ENCODE results near the gene CTIF. TPM values are rescaled to one million over a fixed set of nuclear protein-coding genes. Genes with fewer than 3 reads are reported as not detected.

CTIF gene
- total RNA-seq, 1 donor from 2014 or later: 48.5 TPM

DNA sequence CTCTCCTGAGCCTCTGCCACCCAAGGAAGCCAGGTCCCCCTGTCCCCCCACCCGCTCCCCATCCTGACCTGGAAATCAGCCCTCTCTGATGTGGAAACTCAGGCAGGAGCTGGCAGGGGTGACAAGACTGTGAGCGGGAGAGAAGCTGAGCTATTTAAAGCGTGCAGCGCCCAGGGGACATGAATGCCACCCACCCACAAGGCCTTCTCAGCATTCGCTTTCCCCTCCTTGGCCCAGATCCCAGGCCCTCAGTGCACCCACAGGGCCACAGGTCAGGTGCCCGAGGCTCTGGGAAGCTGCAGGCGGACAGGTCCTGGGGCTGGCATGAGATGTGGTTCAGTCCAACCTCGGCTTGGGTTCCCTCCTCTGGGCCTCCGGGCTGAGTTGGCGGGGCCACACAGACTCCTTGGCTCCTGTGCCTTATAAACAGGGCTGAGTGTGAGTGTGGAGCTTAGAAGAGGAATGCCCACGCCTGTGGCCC lies 243.6 kb downstream of the CTIF start:
- no peaks in the 10 kb centered on the region for H3K27me3 Mint-ChIP-seq
- no peaks in the 10 kb centered on the region for H3K36me3 Mint-ChIP-seq
- peaks cover 56% of the 10 kb centered on the region for H3K4me1 Mint-ChIP-seq (ENCODE audit: unreplicated experiment)
- H3K9me3 Mint-ChIP-seq: no peaks in the 10 kb centered on the region
- no peak overlapping the region for H3K27ac Mint-ChIP-seq
- TF ChIP-seq, protein P1, sequence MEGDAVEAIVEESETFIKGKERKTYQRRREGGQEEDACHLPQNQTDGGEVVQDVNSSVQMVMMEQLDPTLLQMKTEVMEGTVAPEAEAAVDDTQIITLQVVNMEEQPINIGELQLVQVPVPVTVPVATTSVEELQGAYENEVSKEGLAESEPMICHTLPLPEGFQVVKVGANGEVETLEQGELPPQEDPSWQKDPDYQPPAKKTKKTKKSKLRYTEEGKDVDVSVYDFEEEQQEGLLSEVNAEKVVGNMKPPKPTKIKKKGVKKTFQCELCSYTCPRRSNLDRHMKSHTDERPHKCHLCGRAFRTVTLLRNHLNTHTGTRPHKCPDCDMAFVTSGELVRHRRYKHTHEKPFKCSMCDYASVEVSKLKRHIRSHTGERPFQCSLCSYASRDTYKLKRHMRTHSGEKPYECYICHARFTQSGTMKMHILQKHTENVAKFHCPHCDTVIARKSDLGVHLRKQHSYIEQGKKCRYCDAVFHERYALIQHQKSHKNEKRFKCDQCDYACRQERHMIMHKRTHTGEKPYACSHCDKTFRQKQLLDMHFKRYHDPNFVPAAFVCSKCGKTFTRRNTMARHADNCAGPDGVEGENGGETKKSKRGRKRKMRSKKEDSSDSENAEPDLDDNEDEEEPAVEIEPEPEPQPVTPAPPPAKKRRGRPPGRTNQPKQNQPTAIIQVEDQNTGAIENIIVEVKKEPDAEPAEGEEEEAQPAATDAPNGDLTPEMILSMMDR (conservative IDR thresholded peaks at IDR 0.05): no peak
- no peak overlapping the region for H3K4me3 Mint-ChIP-seq
- no peak for DNase-seq (ENCODE audit: extremely low spot score, unreplicated experiment)

DNA sequence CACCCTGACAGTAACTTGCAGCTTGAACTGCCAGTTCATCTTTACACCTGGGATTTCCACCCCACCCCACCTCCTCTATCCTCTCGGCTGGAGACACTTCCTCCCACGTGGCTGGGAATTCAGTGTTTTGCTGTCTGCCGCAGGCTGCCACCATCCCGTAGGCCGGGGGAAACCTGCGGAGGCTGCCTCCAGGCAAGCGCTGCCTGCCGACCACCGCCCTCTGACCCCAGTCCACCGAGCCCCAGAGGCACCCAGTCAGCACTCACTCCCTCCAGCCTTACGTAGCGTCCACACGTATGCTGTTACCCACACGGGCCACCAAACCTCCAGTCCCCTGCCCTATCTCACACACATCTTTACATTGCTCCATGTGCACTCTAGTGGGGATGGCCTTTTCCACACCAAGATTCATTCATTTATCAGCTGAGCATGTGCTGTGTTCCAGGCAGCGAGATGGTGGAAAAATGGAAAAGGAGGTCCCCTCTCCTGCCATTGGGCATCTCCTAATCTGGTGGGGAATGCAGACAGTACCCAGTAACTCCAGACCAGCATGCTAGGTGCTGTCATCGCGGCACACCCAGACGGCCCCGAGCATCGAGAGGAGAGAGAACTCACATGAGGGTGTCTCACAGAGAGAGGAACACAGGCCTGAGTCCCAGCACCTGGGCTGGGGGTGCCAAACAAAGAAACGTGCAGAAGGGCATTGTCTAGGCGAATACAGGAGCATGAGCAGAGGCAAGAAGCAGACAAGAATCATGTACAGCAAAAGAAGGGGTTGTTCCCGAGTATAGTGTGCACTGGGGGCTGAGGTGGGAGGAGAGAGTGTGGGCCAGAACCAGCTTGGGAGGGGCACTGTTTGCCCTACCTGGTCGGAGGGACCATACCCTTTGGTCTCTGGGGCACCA lies 245.0 kb downstream of the CTIF start:
- DNase-seq (ENCODE audit: extremely low spot score, unreplicated experiment): no peak
- Mint-ChIP-seq H3K27me3 (no peaks in the 10 kb centered on the region), H3K4me3 (no peak overlapping the region), H3K36me3 (no peaks in the 10 kb centered on the region), H3K9me3 (no peaks in the 10 kb centered on the region), H3K4me1 (ENCODE audit: unreplicated experiment) (peaks cover 48% of the 10 kb centered on the region), H3K27ac (no peak overlapping the region)
- TF ChIP-seq, protein P1 (conservative IDR thresholded peaks at IDR 0.05): no peak

DNA sequence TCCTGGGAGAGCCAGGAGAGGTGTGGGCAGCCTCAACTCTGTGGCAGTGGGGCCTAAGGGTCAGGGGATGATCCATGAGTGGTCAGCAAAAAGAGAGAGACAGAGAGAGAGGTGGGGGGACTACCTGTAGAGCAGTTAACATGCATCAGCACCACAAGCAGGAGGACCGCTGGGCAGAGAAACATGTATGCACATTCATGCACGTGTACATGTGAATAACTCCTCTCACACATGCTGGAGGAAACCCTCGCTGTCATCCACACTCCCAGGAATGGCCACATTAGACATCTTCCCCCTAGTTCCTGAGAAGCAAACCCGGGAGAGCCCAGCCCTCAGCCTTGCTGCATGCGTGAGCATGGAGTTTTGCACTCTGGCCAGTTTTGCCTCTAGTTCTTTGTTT lies 245.8 kb downstream of the CTIF start:
- Mint-ChIP-seq H3K27me3 (no peaks in the 10 kb centered on the region), H3K9me3 (no peaks in the 10 kb centered on the region), H3K4me1 (ENCODE audit: unreplicated experiment) (peaks cover 45% of the 10 kb centered on the region), H3K27ac (peak overlapping the region; percentile 52), H3K36me3 (peaks cover 5% of the 10 kb centered on the region), H3K4me3 (no peak overlapping the region)
- DNase-seq (ENCODE audit: extremely low spot score, unreplicated experiment): no peak
- TF ChIP-seq, protein P1 (conservative IDR thresholded peaks at IDR 0.05): no peak

DNA sequence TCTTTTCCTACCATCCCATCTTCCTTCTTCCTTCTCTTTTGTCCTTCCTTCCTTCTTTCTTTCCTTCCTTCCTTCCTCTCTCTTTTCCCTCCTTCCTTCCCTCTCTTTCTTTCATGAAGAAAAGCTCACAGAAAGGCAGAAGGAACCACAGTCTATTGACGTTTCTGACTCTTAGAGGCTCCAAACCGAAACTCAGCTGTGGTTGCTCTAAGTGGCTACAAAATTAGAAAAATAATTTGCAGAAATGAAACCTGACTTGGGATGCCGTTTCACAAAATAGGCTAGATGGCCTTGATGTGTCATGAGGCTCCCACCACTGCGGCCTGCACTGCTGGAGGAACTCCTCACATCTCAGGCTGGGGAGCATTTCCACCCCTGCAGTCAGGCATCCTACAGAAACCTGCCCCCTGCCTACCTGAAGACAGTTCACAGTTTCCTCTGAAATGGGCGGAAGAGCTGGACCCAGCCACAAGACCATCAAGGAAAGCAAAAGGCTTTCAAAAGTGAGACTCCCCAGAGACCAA lies 246.3 kb downstream of the CTIF start:
- no peaks in the 10 kb centered on the region for H3K9me3 Mint-ChIP-seq
- no peak for DNase-seq (ENCODE audit: extremely low spot score, unreplicated experiment)
- peak overlapping the region; percentile 52 for H3K27ac Mint-ChIP-seq
- peaks cover 43% of the 10 kb centered on the region for H3K4me1 Mint-ChIP-seq (ENCODE audit: unreplicated experiment)
- TF ChIP-seq, protein P1 (conservative IDR thresholded peaks at IDR 0.05): no peak
- no peak overlapping the region for H3K4me3 Mint-ChIP-seq
- H3K27me3 Mint-ChIP-seq: no peaks in the 10 kb centered on the region
- H3K36me3 Mint-ChIP-seq: peaks cover 9% of the 10 kb centered on the region

DNA sequence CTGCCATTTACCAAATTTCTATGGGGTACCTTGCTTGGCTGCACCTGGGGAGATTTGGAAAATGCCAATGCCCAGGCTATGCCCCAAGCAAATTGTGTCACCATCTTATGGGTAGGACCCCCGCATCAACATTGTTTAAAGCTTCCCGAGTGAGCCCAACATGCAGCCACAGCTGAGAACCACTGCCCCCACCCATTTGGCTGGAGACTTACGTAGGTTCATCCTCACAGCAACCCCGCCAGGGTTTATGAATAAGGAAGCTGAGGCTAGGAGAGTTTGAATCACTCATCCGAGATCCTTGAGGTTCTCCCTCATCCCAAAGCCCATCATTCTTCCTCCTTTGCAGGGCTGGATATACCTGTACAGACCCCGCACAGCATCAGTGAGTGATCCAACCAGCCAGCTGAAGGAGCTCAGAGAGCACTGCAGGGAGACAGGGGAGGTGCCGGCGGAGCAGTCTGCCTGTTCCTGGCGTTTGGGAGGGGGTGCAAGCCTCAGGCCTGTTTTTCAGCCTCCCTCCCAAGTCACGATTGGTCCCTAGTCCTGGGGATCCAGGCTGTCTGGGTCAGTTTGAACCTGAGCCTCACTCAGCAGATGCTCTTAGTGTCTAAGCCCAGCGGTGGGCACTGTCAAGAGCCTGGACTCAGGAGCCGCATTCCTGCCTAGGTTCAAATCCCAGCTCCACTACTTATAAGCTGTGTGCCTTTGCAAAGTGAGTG lies 247.1 kb downstream of the CTIF start:
- H3K9me3 Mint-ChIP-seq: no peaks in the 10 kb centered on the region
- no peaks in the 10 kb centered on the region for H3K27me3 Mint-ChIP-seq
- H3K27ac Mint-ChIP-seq: no peak overlapping the region
- TF ChIP-seq, protein P1 (conservative IDR thresholded peaks at IDR 0.05): no peak
- H3K4me3 Mint-ChIP-seq: no peak overlapping the region
- no peak for DNase-seq (ENCODE audit: extremely low spot score, unreplicated experiment)
- H3K4me1 Mint-ChIP-seq (ENCODE audit: unreplicated experiment): peaks cover 37% of the 10 kb centered on the region
- H3K36me3 Mint-ChIP-seq: peaks cover 9% of the 10 kb centered on the region
